Activated CD4-positive, alpha-beta T cell treated with anti-CD3 and anti-CD28 coated beads for 36 hours (primary cell): ENCODE measurements around the gene FAM241A. TPM values are rescaled to one million over a fixed set of nuclear protein-coding genes. Genes with fewer than 3 reads are reported as not detected.
"Not testable (repeated sequence)": the region's sequence is repeated elsewhere in the genome, so short reads cannot be mapped to it uniquely, and the experiment has no call there.

Experiments used
- ATAC-seq: fragments of 200-7000 bp; cut with Tn5 transposase; one replicate; pipeline ENCODE4 v1.10.0; 2021; ENCODE audit warnings: mild to moderate bottlenecking, moderate library complexity
- CTCF ChIA-PET: fragments of 350-600 bp; sonication (Branson Sonifier 250); formaldehyde crosslinking; loops from one replicate; lab custom pipeline; 2021; ENCODE audit warnings: antibody characterized with exemption; lab: Charles Lee
- POLR2A ChIA-PET: fragments of 350-600 bp; sonication (Branson Sonifier 250); formaldehyde crosslinking; loops from one replicate; lab custom pipeline; 2021; ENCODE audit warnings: antibody characterized with exemption, inconsistent platforms; lab: Charles Lee
- DNase-seq: peaks from one replicate; pipeline ENCODE4 v3.0.0-alpha.2; 2020
- H3K27ac Mint-ChIP-seq: one replicate; pipeline ENCODE4 v1.8.0; 2021; ENCODE audit warnings: mixed read lengths
- H3K27me3 Mint-ChIP-seq: one replicate; pipeline ENCODE4 v1.8.0; 2021; ENCODE audit warnings: mixed read lengths
- H3K36me3 Mint-ChIP-seq: one replicate; pipeline ENCODE4 v1.8.0; 2021; ENCODE audit warnings: low read depth, mixed read lengths
- H3K4me1 Mint-ChIP-seq: one replicate; pipeline ENCODE4 v1.8.0; 2021; ENCODE audit warnings: mixed read lengths
- H3K4me3 Mint-ChIP-seq: one replicate; pipeline ENCODE4 v1.8.0; 2021; ENCODE audit warnings: mild to moderate bottlenecking, moderate library complexity, mixed read lengths
- H3K9me3 Mint-ChIP-seq: one replicate; pipeline ENCODE4 v1.8.0; 2021; ENCODE audit warnings: low read depth, mixed read lengths
- intact Hi-C, 2 experiments: fragments of 100-400 bp; cut with DNase I in 1 of 2; cut with micrococcal nuclease in 1 of 2; formaldehyde crosslinking; loops; one replicate each; pipeline versions ENCODE4 v1.14.2 to v1.15.1; 2022 to 2024; cut with DNase I, micrococcal nuclease
- total RNA-seq, 2 experiments: library from RNA; stranded (reverse); gene quantifications; one replicate each; pipeline ENCODE4 v1.2.3, GENCODE V29; 2021

FAM241A gene
- total RNA-seq, 2 experiments from 2014 or later, result 3.2 to 3.5 TPM

- Mint-ChIP-seq H3K4me3 (no peak overlapping the region), H3K36me3 (peaks cover 25% of the 10 kb centered on the region), H3K9me3 (no peaks in the 10 kb centered on the region), H3K4me1 (peaks cover 4% of the 10 kb centered on the region), H3K27ac (no peak overlapping the region), H3K27me3 (no peaks in the 10 kb centered on the region)
- DNase-seq, result no peak
- ATAC-seq, result no peak
- intact Hi-C loops, result no loop called here
- CTCF ChIA-PET, result no interaction called here
- POLR2A ChIA-PET, result no interaction called here
These were observed 44.5 kb downstream of the FAM241A start for GRCh38 chr4:112189754-112190153.

GRCh38 chr4:112190684-112191083 is 45.4 kb downstream of the FAM241A start:
- Mint-ChIP-seq H3K36me3 (peaks cover 27% of the 10 kb centered on the region), H3K4me3 (no peak overlapping the region), H3K4me1 (no peaks in the 10 kb centered on the region), H3K9me3 (no peaks in the 10 kb centered on the region), H3K27ac (no peak overlapping the region), H3K27me3 (no peaks in the 10 kb centered on the region)
- POLR2A ChIA-PET, result no interaction called here
- intact Hi-C loops, result no loop called here
- CTCF ChIA-PET, result no interaction called here
- no peak for DNase-seq
- no peak for ATAC-seq

GRCh38 chr4:112196461-112196860 is 51.2 kb downstream of the FAM241A start:
- peaks cover 4% of the 10 kb centered on the region for H3K27me3 Mint-ChIP-seq
- no peak overlapping the region for H3K27ac Mint-ChIP-seq
- ChIA-PET CTCF (no interaction called here), POLR2A (no interaction called here)
- ATAC-seq (no peak), DNase-seq (no peak)
- intact Hi-C loops, result no loop called here
- no peaks in the 10 kb centered on the region for H3K9me3 Mint-ChIP-seq
- H3K4me1 Mint-ChIP-seq, result peaks cover 20% of the 10 kb centered on the region
- peaks cover 5% of the 10 kb centered on the region for H3K36me3 Mint-ChIP-seq
- no peak overlapping the region for H3K4me3 Mint-ChIP-seq

GRCh38 chr4:112199041-112199440 is 53.8 kb downstream of the FAM241A start:
- POLR2A ChIA-PET, result no interaction called here
- ATAC-seq (peak; percentile 10), DNase-seq (no peak)
- peak overlapping the region; percentile 42 for H3K27ac Mint-ChIP-seq
- intact Hi-C loops, result loop anchor here (1.0 to 2.0 kb wide), 8 partner anchors 32 to 324 kb away; partner anchors contain the start of genes AP1AR (in 2 of the 2) and FAM241A (in 1 of the 2)
- CTCF ChIA-PET, result interaction anchor here (1.1 to 1.8 kb wide), 2 partner anchors 18 to 35 kb away, joined by 3 to 4 read pairs; no protein-coding TSS in a partner anchor
- H3K27me3 Mint-ChIP-seq, result peaks cover 4% of the 10 kb centered on the region
- H3K36me3 Mint-ChIP-seq, result peaks cover 3% of the 10 kb centered on the region
- no peaks in the 10 kb centered on the region for H3K9me3 Mint-ChIP-seq
- no peak overlapping the region for H3K4me3 Mint-ChIP-seq
- peaks cover 20% of the 10 kb centered on the region for H3K4me1 Mint-ChIP-seq

GRCh38 chr4:112201915-112202505 is 56.8 kb downstream of the FAM241A start:
- no peaks in the 10 kb centered on the region for H3K9me3 Mint-ChIP-seq
- intact Hi-C loops, result no loop called here

GRCh38 chr4:112203593-112203992 is 58.3 kb downstream of the FAM241A start:
- ATAC-seq (no peak), DNase-seq (no peak)
- no peaks in the 10 kb centered on the region for H3K36me3 Mint-ChIP-seq
- peaks cover 20% of the 10 kb centered on the region for H3K4me1 Mint-ChIP-seq
- intact Hi-C loops, result no loop called here
- POLR2A ChIA-PET, result interaction anchor here (0.5 kb wide), 1 partner anchor 51 kb away, joined by 3 read pairs; no protein-coding TSS in a partner anchor
- H3K9me3 Mint-ChIP-seq, result no peaks in the 10 kb centered on the region
- no peak overlapping the region for H3K27ac Mint-ChIP-seq
- peaks cover 3% of the 10 kb centered on the region for H3K27me3 Mint-ChIP-seq
- H3K4me3 Mint-ChIP-seq, result no peak overlapping the region
- CTCF ChIA-PET, result interaction anchor here (0.7 to 1.2 kb wide), 5 partner anchors 11 to 1132 kb away, joined by 3 to 5 read pairs (median 3); no protein-coding TSS in a partner anchor

More at GRCh38 chr4:112201915-112202505, 56.8 kb downstream of the FAM241A start:
- Mint-ChIP-seq H3K4me3 (no peak overlapping the region), H3K27me3 (peaks cover 3% of the 10 kb centered on the region), H3K36me3 (no peaks in the 10 kb centered on the region), H3K4me1 (peaks cover 20% of the 10 kb centered on the region), H3K27ac (no peak overlapping the region)
- ATAC-seq (peak; percentile 53), DNase-seq (no peak)
- ChIA-PET POLR2A (no interaction called here), CTCF (interaction anchor here (0.7 kb wide), 1 partner anchor 84 kb away, joined by 3 read pairs; the partner anchor contains the start of gene TIFA)

- no peaks in the 10 kb centered on the region for H3K36me3 Mint-ChIP-seq
- intact Hi-C loops, result no loop called here
- no peaks in the 10 kb centered on the region for H3K4me1 Mint-ChIP-seq
- ChIA-PET POLR2A (no interaction called here), CTCF (no interaction called here)
- no peak overlapping the region for H3K27ac Mint-ChIP-seq
- ATAC-seq, result no peak
- no peak overlapping the region for H3K4me3 Mint-ChIP-seq
- H3K9me3 Mint-ChIP-seq, result no peaks in the 10 kb centered on the region
- DNase-seq, result no peak
- H3K27me3 Mint-ChIP-seq, result no peaks in the 10 kb centered on the region
These were observed 61.2 kb downstream of the FAM241A start for GRCh38 chr4:112206431-112206830.

- ATAC-seq, H3K9me3 Mint-ChIP-seq, DNase-seq, H3K27ac Mint-ChIP-seq, H3K27me3 Mint-ChIP-seq, H3K4me1 Mint-ChIP-seq, H3K36me3 Mint-ChIP-seq, POLR2A ChIA-PET, H3K4me3 Mint-ChIP-seq, intact Hi-C loops, CTCF ChIA-PET: not testable (repeated sequence)
These were observed 63.2 kb downstream of the FAM241A start for GRCh38 chr4:112208137-112209095.

- Mint-ChIP-seq H3K36me3 (no peaks in the 10 kb centered on the region), H3K27me3 (no peaks in the 10 kb centered on the region), H3K9me3 (no peaks in the 10 kb centered on the region), H3K4me3 (no peak overlapping the region), H3K27ac (no peak overlapping the region), H3K4me1 (peaks cover 8% of the 10 kb centered on the region)
- POLR2A ChIA-PET, result interaction anchor here (0.6 kb wide), 1 partner anchor 136 kb away, joined by 3 read pairs; no protein-coding TSS in a partner anchor
- CTCF ChIA-PET, result interaction anchor here (0.6 to 0.9 kb wide), 2 partner anchors 11 to 112 kb away, joined by 3 to 4 read pairs; no protein-coding TSS in a partner anchor
- DNase-seq (no peak), ATAC-seq (no peak)
- intact Hi-C loops, result no loop called here
These were observed 65.5 kb downstream of the FAM241A start for GRCh38 chr4:112210777-112211176.

GRCh38 chr4:112213091-112213490 is 67.8 kb downstream of the FAM241A start:
- no peaks in the 10 kb centered on the region for H3K27me3 Mint-ChIP-seq
- no peaks in the 10 kb centered on the region for H3K36me3 Mint-ChIP-seq
- no peak for DNase-seq
- POLR2A ChIA-PET, result no interaction called here
- ATAC-seq, result no peak
- no peak overlapping the region for H3K27ac Mint-ChIP-seq
- no peak overlapping the region for H3K4me3 Mint-ChIP-seq
- intact Hi-C loops, result no loop called here
- peaks cover 8% of the 10 kb centered on the region for H3K4me1 Mint-ChIP-seq
- H3K9me3 Mint-ChIP-seq, result no peaks in the 10 kb centered on the region
- CTCF ChIA-PET, result interaction anchor here (0.7 to 1.6 kb wide), 4 partner anchors 22 to 114 kb away, joined by 3 to 9 read pairs (median 3); no protein-coding TSS in a partner anchor

- ChIA-PET POLR2A (no interaction called here), CTCF (interaction anchor here (0.7 to 1.6 kb wide), 11 partner anchors 10 to 310 kb away, joined by 3 to 6 read pairs (median 4); partner anchors contain the start of gene AP1AR)
- Mint-ChIP-seq H3K27me3 (no peaks in the 10 kb centered on the region), H3K4me3 (no peak overlapping the region), H3K36me3 (no peaks in the 10 kb centered on the region), H3K27ac (no peak overlapping the region), H3K4me1 (peaks cover 10% of the 10 kb centered on the region), H3K9me3 (no peaks in the 10 kb centered on the region)
- ATAC-seq, result no peak
- no peak for DNase-seq
- intact Hi-C loops, result loop anchor here in 1 of 2 experiments (1.0 to 2.0 kb wide), 2 partner anchors 21 to 309 kb away; no protein-coding TSS in a partner anchor
These were observed 68.6 kb downstream of the FAM241A start for GRCh38 chr4:112213856-112214255.
